Measurements from ENCODE around the gene FMO4.

DNA sequence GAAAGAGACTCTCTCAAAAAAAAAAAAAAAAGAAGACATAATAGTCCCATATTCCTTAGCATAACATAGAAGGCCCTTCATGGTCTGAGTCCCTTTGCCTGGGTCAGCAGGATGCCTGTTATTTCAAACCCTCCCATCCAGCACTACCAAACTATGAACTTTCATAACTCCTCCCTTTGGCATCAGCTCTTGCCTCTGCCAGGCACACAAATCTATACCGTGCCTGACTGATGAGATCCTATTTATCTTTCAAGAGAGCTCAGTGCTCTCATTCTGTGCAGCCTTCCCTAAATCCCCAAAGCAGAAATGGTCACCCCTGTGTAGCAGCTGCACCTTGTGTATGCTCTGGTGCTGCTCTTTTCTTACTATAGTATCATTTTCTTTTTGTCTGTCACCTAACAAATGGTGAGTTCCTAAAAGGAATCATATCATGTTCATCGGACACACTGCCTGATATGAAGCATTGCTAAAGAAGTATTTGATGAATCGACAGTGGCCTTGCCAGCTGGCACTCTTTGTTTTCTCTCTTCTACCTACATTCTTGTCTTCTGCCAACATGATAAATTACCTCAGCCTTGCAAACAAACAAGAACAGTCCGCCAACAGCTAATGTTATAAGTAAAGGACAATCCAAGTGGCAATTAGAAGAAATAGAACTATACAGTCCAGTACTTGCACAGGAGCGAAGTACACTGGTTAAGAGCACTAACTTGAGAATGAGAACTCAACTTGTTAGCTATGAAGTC is 29.9 kb downstream of the FMO4 start:
- TF ChIP-seq, protein P1, sequence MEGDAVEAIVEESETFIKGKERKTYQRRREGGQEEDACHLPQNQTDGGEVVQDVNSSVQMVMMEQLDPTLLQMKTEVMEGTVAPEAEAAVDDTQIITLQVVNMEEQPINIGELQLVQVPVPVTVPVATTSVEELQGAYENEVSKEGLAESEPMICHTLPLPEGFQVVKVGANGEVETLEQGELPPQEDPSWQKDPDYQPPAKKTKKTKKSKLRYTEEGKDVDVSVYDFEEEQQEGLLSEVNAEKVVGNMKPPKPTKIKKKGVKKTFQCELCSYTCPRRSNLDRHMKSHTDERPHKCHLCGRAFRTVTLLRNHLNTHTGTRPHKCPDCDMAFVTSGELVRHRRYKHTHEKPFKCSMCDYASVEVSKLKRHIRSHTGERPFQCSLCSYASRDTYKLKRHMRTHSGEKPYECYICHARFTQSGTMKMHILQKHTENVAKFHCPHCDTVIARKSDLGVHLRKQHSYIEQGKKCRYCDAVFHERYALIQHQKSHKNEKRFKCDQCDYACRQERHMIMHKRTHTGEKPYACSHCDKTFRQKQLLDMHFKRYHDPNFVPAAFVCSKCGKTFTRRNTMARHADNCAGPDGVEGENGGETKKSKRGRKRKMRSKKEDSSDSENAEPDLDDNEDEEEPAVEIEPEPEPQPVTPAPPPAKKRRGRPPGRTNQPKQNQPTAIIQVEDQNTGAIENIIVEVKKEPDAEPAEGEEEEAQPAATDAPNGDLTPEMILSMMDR (conservative IDR thresholded peaks at IDR 0.05; ENCODE audit: low read depth, low read length): no peak
- TF ChIP-seq EZH2 (IDR thresholded peaks at IDR 0.05; ENCODE audit: low read length, unreplicated experiment) (no peak), EZH2phosphoT487 (IDR thresholded peaks at IDR 0.05; ENCODE audit: borderline replicate concordance, low read length) (no peak)
